Activated CD8-positive, alpha-beta memory T cell treated with anti-CD3 and anti-CD28 coated beads, Interleukin-2, amount 50 U/mL, for 48 hours (primary cell): Measurements from ENCODE around the gene NEO1.
"Not testable (repeated sequence)": the region's sequence is repeated elsewhere in the genome, so short reads cannot be mapped to it uniquely, and the experiment has no call there.

Experiments
- DNase-seq: peaks from one replicate; pipeline ENCODE4 v3.0.0-alpha.2; 2020

Gene NEO1

DNA sequence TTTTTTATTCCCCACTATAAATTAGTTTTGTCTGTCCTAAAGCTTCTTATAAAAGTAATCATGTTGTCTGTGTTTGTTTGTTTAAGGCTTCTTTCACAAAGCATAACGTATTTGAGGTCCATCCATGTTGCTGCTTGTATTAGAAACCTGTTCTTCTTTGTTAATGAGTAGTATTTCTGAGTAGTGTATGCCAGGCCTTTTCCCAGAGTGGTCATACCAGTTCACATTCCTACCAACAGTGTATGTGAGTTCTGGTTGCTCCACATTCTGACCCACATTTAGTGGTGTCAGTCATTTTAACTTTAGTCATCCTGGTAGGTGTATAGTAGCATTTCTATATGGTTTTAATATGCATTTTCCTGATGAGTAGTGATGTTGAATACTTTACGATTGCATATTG lies 98.6 kb downstream of the NEO1 start:
- DNase-seq, result no peak

DNA sequence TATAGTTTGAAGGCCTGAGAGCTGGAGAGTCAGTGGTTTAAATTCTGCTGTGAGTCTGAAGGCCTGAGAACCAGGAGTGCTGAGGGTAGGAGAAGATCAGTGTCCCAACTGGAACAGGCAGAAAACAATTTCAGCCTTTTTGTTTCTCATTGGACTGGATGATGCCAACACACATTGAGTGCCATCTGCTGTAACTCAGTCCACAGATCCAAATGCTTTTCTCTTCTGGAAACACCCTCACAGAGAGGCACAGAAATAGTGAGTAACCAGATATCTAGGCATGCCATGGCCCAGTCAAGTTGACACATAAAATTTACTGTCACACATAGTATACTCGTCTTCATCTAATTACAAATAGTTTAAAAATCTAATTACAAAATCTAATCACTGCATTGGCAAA lies 100.8 kb downstream of the NEO1 start:
- DNase-seq, result no peak

DNA sequence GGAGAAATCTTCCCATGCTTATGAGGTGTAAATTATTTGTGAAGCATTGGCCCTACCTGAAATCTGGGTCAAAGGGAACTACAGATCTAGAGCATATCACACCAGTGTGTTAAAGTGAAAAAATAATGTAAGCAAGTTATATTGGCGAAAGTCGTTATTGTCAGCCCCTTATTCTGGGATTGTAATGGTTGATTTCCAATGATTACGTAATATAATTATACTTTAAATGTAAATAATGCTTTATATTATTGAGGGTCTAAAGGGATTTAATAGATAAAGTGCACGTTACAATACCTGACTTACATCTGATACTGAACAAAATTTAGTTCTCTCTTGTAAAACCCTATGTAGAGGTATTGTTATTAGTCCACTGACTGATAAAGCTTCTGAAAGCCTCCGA lies 101.2 kb downstream of the NEO1 start:
- no peak for DNase-seq

DNA sequence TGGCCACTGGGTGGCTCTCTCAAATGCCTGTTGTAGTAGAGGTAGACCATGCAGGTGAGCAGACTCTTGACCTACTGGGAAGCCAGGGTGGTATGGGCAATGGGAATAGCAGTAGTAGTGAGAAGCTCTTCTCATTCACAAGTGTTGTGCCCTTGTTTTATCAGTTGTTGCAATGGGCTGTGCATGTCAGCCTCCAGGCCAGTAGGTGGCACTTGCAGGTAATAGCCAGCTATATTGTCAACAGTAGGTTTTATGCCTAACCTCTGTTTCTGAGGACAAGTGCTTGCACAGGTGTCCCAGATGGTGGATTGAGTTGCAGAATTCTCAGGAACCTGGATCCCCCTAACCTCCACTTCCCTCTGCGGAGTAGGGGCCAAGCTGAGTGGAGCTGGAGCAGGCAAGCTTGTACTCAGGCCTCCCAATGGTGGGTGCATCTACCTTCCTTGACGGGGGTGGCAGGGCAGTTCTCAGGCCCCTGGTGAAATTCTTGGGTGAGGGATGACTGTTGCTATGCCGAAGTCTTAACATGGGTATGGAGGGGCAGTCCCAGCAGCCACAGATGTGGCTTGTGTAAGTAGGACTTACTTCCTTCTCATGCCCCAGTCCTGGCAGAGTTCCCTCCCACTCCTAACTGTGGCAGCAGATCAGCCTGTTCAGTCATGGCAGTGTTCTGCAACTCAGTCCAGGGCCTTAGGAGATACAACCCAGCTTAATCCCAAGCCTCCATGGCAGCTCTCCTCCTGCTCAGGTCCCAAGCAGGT lies 104.3 kb downstream of the NEO1 start:
- no peak for DNase-seq

DNA sequence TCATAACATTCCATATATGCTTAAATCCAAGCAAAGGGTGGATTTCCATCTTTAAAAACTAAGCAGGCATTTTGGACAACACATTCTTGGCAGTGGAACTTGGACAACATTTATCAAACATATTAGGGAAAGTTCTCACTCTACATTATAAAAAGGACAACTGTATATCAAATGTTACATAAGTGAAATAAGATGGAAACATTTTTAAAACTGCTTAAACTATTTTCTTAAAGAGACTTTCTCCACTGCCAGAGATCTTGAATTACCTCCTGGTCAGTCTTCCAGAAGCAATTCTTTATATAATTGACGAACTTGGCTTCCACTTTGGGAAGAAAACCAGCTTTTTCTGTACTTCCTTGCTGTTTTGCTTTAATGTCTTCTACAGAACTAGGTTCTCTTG lies 109.3 kb downstream of the NEO1 start:
- DNase-seq, result no peak

DNA sequence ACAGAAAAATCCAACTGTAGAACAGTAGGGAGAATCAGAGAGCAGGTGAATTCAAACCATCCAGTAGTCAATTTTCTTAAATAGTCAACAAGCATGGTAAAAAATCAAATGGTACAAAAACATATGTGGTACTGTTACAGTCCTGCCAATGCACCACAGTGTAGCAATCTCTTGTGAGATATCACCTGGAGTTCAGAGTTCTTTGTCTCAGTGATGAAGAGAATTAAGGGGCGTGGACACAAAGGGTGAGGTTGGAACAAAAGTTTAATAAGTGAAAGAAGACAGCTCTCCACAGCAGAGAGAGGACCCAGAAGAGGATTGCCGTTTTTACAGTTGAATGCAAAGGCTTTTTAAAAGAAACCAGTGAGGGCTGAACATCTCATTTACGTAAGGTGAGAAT lies 113.2 kb downstream of the NEO1 start:
- no peak for DNase-seq

DNA sequence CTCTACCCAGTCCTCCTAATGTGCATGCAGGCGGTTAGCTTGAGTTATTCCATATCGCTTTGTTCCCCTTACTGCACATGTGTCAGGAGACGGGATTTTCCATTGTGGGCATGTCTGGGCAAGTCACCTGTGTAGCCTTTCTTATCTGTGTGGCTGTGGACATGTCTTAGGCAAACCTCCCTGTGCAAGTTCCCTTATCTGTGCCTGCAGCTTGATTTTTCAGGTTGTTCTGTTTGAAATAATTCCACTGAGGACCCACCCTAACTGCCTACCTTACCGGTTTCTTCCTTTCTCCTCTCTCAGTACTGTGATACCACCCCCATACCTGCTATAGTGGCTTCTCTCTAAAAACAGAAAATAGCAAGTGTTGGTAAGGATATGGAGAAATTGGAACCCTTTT lies 113.6 kb downstream of the NEO1 start:
- no peak for DNase-seq

DNA sequence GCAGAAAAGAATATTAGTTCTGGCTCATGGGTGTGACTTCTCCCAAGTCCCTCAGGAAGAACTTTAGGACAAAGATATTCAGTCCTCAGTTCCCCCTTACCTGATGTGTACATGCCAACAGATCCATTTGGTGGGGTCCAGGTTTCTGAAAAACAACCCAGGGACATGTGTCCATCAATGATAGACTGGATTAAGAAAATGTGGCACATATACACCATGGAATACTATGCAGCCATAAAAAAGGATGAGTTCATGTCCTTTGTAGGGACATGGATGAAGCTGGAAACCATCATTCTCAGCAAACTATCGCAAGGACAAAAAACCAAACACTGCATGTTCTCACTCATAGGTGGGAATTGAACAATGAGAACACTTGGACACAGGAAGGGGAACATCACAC lies 114.4 kb downstream of the NEO1 start:
- DNase-seq, result not testable (repeated sequence)

DNA sequence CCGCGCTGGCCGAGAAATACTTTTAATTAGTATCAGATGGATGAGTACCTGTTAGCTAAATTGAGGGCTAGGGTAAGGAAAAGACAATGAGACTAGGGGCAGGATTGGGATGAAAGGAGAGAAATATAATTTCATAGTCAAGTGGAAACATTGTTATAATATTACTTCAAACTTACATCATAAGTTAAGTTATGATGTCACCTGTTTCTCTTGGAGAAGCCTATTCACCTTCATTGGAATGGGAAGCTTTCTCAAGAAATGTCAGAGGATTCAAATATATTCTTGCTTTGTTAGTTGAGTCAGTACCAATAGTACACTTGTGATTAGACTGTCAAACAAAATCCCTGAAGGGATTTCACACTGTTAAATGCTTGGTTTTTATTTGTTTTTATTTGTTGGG lies 116.2 kb downstream of the NEO1 start:
- DNase-seq, result no peak

DNA sequence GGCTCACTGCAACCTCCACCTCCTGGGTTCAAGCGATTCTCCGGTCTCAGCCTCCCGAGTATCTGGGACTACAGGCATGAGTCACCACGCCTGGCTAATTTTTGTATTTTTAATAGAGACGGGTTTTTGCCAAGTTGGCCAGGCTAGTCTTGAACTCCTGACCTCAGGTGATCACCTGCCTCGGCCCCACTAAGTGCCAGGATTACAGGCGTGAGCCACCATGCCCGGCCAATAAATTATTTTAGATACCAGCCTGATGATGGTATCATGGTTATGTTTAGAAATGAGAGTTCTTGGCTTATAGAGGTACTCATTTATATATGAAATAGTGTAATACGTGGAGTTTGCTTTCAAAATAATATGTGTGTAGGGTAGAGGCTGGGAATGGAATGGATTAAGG lies 119.4 kb downstream of the NEO1 start:
- no peak for DNase-seq

DNA sequence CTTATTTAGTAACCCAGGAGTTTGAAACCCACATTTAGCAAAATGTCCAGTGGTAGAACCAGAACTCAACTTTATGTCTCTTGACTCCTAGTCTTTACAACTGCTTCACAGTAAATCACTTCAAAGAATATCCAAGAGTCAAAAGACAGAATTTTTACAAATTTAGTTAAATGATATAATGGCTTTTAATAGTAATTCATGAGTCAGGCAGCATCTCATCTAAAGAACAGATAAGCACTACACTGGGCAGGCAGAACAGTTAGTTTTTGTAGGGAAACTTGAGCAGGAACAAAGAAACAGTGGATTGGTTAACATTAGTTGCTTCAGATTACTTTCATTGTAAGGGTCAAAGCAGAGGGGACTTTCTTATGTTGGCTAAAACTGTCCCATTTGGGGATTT lies 120.2 kb downstream of the NEO1 start:
- DNase-seq, result no peak

DNA sequence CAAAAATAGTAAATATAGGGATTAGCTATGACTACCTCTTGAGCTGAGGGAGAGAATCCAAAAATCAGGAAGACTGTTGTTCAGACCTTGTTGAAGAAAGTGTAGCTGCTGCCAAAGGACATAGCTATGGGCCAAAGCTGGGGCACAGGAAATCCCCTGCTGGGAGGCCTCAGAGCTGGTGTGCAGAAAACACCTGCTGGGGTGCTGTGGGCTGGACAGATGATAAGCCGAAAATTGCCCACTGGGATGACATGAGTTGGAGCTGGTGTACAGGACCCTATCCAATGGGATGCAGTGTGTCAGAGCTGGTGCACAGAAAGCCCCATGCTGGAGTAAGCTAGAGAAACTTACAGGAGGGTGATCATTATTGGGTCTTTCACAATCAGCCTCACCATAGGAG lies 121.9 kb downstream of the NEO1 start:
- no peak for DNase-seq

DNA sequence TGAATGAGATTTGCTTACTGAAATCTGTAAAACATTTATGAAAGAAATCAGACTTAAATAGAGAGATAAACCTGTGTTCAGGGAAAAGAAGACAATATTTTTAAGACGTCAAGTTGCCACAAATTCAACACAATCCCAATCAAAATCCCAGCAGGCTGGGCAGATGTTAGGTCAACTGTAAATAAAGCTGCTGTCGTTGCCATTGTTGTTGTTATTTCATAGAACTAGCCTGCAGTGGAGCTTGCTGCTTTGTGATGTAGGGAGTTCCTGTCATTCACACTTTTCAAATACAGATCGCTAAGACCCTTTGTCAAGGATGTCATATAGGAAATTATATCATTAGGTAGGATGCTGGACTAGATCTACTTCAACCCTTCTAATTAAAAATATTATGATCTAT lies 123.1 kb downstream of the NEO1 start:
- no peak for DNase-seq

DNA sequence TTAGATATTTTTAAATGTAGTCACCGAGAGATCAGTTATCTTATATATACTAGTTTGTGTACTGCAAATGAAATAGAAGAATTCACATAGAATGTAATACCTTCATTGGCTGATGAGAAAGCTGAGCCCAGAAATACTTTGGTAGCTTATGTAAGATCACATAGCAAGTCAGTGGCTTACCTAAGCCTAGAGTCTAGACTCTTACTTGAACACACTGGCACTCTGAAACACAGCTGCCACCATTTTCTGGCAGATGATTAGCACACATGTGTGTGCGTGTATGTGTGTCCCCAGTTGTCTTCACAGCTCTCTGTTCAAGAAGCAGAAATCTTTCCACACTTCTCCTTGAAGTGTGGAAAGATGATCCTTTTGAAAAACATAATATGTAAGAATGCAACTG lies 124.3 kb downstream of the NEO1 start:
- DNase-seq, result no peak

DNA sequence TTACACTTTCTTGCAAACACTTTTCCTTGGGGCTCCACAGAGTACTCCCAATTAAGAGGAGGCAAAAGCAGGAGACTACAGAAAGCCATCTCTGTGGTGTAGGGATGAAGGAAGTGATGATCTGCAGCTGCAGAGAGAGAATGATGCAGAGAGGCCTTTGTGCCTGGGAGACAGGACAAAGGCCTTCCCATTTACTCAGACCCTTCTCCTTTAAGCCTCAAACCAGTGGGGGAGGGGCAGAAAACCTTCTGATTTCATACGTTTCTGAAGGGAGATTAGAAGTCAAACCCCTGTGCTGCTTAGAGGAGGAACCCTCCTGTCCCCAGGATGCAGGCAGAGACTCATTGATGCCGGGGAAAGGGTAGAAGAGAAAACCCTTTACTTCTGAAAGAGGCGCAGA lies 130.8 kb downstream of the NEO1 start:
- DNase-seq, result no peak

DNA sequence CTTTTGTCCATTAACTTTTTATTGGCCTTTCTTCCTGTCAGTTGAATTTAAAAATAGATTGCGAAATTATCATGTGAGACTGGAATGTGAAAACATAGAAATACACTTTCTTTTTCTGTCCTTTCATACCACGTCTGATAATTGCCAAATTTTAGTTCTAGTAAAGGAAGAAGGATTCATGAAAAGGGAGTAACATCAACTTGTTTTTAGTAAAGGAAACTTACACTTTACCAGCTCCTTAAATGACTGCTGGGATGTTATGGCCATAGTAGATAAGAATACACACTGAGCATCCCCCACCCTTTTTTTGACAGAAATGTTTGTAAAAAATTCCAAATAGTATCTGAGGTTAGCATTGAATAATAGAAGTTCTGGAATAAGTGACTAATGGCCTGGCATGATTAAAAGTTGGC lies 137.9 kb downstream of the NEO1 start:
- DNase-seq, result no peak

DNA sequence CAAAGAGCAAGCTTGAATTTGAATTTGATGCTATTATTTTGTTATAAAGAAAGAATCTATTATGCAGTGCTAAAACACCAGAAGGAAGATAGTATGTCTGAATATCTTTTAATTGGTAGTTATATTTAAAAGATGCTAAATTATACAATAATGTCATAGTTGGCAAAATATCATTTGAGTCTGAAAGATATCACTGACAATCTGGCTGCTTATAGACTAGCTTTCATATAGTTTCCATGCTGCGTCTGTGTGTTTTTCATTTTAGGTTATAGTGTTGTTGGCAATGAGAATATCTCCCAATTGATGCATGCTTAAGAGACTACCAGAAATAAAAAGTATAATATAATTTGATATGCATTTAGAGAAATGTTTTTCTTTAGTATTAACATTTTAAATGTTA lies 142.9 kb downstream of the NEO1 start:
- no peak for DNase-seq

DNA sequence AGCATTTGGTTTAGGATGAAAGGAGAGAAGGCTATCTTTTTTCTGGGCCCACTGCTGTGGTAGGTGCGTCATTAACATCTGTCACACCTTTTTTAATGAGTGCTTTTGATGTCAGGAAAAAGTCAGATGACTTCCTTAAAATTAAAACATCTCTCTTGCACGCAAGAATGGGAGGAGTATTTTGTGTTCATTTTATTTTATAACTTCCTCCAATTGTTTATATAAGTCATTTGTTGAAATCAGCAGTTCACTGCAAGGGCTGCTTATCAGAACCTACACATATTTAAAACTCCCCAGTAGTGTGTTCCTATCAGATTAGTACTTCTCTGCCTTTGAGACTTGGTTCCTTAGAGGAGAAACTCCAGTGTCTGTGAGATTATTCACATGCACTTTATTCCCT lies 143.8 kb downstream of the NEO1 start:
- DNase-seq, result no peak

DNA sequence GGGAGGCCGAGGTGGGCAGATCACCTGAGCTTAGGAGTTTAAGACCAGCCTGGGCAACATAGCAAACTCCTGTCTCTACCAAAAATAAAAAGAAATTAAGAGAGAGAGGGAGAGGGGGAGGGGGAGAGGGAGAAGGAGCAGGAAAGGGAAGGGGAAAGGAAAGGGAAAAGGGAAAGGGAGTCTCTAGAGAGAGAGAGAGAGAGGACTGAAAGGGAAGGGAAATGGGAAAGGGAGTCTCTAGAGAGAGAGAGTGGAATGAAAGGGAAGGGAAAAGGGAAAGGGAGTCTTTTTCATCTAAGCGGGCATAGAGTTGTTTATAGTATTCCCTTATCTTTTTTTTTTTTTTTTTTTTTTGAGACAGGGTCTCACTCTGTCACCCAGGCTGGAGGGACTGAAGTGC lies 148.1 kb downstream of the NEO1 start:
- DNase-seq, result no peak

DNA sequence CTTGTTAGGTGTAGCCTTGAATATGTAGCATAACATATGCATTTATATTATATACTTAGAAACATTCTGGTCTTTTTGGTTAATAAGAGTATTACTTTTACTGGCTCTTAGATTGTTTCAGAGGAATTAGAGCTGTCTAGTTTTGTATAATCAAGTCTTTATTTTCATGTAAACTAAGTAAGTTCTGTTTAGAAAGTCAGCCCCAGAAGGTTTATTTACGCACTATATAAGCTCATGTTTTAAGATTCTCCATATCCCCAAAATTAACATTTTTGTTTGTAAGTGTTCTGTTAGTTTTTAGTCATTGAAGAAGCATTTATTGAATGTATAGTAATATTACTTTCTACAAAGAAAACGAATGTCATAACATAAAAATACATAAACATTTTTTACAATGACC lies 158.4 kb downstream of the NEO1 start:
- DNase-seq, result no peak

DNA sequence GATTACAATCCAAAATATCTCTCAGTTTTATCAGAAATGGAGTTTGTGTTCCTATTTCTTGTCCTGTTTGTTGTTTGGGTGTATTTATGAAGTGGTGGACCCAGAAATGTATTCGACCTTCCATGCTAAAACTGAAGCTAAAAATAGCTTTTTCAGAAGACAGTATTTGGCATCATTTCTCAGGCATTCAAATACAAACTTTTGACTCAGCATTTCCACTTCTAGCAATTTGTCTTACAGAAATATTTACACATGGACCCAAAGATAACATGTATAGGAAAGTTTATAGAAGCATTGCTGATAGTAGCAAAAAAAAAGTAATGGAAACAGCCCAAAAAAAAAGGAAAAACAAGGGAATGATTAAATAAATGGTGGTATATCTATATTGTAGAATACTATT lies 160.2 kb downstream of the NEO1 start:
- no peak for DNase-seq

DNA sequence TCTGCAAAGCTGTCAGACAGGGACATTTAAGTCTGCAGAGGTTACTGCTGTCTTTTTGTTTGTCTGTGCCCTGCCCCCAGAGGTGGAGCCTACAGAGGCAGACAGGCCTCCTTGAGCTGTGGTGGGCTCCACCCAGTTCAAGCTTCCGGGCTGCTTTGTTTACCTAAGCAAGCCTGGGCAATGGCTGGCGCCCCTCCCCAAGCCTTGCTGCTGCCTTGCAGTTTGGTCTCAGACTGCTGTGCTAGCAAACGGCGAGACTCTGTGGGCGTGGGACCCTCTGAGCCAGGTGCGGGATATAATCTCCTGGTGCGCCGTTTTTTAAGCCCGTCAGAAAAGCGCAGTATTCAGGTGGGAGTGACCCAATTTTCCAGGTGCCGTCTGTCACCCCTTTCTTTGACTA lies 169.2 kb downstream of the NEO1 start:
- DNase-seq, result not testable (repeated sequence)

DNA sequence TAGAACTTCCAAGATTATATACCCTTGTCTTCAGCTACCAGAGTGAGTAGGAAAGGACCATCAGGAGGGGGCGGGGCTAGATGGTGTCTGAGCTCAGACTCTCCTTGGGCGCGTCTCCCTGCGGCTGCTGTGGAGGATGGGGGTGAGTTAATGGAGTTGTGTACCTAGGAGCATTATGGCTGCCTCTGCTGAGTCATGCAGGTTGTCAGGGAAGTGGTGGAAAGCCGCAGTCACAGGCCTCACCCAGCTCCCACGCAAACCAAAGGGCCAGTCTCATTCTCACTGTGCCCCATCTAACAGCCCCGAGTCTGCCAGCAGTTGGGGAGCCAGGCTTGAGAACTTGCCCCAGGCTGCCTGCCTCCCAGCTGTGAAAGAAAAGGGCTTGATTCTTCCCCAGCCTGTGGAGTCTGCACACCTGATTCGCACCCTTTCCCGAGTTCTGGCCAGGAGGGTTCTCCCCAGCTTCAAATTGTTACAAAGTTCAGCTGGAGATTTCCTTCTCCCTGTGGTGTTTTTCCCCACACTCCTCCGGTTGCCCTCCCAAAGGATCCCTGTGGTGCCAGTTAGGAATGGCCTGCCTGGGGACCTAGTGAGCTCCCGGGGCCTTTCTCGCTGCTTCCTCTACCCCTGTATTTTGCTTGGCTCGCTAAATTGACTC lies 173.2 kb downstream of the NEO1 start:
- DNase-seq, result peak; percentile 58

DNA sequence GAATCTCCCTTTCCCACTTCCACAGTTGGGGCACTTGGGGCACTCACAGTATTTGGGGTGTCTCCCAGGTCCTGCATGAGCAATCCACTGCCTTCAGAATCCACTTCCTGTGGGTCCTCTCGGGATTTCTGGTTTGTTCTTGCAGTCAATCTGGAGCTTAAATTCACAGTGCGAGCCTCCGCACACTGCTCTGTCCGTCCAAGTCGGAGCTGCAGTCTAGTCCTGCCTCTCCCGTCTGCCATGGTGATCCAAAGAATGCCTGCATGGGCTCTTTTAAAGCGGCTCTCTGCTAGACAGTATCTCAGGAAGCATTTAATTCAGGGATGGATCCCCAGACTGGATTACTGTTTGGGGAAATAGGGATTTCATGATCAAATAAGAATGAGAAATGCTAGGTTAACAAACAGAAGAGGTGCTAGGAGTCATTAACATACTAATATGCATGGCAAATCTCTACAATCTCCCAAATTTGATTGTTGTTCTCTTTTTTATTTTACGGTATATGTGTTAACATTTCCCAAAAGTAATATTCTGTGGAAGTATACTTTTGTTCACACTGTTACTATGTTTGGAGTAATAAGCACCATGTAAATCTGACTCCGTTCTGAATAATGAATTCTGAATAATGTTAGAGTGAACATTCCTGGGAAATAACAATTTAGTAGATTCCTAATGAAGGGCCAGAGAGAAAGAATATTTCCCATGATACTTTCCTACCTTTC lies 174.0 kb downstream of the NEO1 start:
- DNase-seq, result no peak
